GM12892 (cell line): ENCODE measurements around the gene ATRIP.

Experiments
- DNase-seq: peaks from one replicate; pipeline ENCODE4 v3.0.0; 2011; ENCODE audit not compliant: insufficient read length
- FAIRE-seq: peaks from 2 replicates; lab custom pipeline; 2011; peaks lifted over from hg19 to GRCh38; lab: Jason Lieb, UNC
- POLR2A ChIP-seq: IDR thresholded peaks from 2 replicates; pipeline ENCODE4 v1.6.1; 2011; ENCODE audit warnings: low read depth, low read length, control low read depth
- POLR2AphosphoS5 ChIP-seq: IDR thresholded peaks from 2 replicates; pipeline ENCODE4 v1.6.1; 2011; ENCODE audit warnings: low read depth, low read length, control low read depth
- TAF1 ChIP-seq: IDR thresholded peaks from 2 replicates; pipeline ENCODE4 v1.6.1; 2011; ENCODE audit warnings: low read depth, mild to moderate bottlenecking, control low read depth, low read length, borderline replicate concordance

ATRIP gene

DNA sequence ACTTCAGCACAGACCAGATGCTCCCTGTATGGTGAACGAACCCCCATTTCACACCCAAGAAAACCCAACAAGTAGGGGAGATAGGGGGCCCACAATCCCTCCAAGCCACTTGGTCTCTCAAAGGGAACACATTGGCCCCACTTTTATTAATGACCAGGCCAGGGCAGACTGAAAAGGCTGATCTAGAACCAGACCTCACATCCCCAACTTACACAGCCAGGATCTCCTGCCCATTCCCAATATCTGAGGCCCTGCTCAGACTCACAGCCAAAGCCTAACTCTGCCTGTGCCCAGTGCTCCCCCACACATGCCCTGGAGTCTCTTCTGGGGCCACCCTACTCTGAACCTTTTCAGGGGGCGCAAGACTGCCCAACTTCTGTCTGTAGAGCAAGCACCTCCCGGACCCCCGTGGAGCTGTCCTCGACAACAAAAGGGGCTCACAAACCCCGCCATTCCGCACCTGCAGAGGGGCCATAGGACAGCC, 18.4 kb upstream of the ATRIP start:
- no peak for FAIRE-seq
- DNase-seq = no peak
- TF ChIP-seq POLR2AphosphoS5 = no peak
- no peak for TF ChIP-seq POLR2A
- TF ChIP-seq TAF1 = no peak

DNA sequence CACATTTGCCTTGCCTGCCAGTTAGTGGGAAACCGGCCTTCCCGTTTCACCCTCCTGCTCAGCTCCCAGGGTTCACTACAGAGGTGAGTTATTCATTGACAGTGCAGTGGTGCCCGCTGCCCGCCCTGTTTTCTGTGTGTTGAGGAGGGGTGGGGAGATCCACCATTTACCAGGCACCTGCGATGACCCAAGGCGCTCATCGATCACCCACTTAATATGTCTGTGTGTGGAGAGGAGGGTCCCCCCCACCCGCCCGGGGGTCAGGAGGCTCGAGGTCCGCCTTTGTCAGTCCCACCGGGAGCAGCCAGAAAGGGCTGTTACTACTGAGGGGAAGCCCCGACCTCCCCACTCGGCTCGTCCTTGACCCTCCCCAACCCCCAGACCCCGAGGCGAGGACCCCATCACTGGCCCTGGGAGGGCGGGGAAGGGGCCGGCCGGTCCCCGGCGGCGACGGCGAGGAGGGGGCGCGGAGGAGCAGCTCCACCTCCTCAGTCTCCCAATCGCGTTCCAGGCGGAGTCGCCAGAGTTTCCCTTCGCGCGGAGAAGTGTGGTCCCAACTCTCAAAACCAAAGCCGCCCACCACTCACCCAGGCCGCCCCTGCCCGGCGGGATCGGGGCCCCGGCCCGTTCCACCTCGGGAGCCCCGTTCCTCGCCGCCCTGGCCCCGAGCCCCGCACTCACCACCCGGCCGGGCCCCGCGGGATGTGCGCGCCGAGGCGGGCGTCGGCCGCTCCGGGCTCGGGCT, 17.8 kb upstream of the ATRIP start:
- DNase-seq (no peak), FAIRE-seq (peak; percentile 5)
- TF ChIP-seq POLR2A (no peak), TAF1 (no peak)

DNA sequence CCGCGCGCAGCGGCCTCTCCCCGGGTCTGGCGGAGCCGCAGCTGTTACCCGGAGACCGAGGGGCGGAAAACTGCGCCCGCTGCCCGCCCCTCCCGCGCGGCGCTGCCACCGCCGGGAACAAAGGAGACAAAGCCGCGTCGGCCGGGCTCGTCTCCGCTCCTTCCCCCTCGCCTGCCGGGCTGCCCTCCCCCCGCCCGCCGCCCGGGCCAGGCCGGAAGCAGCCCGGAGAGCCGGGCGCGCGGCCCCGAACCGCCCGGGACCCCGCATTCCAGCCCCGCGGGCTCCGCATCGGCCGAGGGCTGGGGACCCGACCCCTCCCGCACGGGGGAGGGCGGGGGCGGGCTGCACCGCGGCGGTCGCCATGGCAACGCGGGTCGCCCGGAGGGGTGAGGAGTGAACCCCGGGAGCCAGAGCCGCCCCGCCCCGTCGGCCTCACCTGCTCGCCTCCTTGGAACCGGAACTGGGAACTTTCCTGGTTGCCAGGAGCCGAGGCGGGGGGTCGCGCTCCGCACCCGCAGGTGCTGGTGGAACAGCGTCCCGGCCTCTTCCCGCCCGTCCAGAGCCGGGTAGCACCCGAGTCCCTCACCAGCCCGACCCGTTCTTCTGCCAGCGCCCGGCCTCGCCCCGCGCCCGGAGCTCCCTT, 17.1 kb upstream of the ATRIP start:
- FAIRE-seq (peak; percentile 42), DNase-seq (peak; percentile 87)
- TF ChIP-seq POLR2A (no peak), POLR2AphosphoS5 (no peak), TAF1 (no peak)

DNA sequence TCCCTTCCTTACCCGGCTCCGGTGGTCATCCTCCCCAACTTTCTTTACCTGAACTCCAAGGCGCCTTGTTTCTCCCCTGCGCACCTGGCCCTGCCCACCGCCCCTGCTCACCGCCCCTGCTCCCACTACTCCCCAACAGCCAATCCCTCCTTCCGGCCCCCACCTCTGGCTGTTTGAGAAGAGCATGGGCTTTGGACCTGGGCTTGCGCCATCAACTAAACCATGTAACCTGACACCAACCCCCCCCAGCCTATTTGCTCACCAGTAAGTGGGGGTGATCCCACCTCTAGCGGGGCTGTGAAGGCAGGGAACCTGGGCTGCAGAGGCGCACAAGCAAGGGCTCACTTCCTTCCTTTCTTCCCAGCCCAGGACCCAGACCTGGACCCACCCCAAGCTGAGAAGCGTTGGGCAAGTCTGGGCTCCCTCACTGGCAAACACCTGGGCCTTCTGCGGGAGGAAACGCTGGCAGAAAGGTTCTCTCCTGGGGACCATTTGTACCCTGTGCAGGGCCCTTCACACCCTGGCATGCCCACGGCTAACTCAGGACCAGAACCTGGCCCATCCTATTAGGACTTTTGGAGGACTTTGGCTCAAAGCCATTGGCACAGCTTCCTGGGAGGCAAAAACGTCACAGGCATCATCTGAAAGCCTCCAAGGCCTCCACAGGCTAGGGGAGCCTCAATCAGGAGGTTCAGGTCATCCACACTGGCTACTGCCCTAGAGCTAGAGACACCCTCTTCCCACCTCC, 16.4 kb upstream of the ATRIP start, which contains the start of gene PLXNB1:
PLXNB1 (minus strand) TSS at position 127 of the 748 bp plus-strand sequence. CDS start 5,475 bp downstream, outside the sequence.
- FAIRE-seq (no peak), DNase-seq (peak; percentile 31)
- TF ChIP-seq POLR2A (no peak), POLR2AphosphoS5 (no peak), TAF1 (no peak)

DNA sequence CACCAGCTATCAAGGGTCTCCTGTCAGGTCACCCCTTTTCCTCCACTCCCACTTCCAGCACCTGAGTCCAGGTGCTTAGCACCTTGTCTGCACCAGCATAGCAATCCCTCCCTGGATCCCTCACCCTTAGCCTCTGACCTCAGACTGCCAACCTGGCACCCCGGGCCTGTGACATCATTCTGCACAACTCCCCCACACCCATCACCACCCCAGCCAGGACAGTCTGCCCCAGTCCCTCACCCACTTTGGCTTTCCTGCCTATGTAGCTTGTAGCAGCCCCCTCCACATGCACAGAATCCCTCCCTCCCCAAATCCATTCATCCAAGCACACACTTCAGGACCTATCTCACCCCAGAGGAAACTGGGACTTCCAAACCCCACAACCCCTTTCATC, 15.8 kb upstream of the ATRIP start:
- FAIRE-seq (no peak), DNase-seq (peak; percentile 18)
- TF ChIP-seq POLR2A (no peak), POLR2AphosphoS5 (no peak), TAF1 (no peak)

DNA sequence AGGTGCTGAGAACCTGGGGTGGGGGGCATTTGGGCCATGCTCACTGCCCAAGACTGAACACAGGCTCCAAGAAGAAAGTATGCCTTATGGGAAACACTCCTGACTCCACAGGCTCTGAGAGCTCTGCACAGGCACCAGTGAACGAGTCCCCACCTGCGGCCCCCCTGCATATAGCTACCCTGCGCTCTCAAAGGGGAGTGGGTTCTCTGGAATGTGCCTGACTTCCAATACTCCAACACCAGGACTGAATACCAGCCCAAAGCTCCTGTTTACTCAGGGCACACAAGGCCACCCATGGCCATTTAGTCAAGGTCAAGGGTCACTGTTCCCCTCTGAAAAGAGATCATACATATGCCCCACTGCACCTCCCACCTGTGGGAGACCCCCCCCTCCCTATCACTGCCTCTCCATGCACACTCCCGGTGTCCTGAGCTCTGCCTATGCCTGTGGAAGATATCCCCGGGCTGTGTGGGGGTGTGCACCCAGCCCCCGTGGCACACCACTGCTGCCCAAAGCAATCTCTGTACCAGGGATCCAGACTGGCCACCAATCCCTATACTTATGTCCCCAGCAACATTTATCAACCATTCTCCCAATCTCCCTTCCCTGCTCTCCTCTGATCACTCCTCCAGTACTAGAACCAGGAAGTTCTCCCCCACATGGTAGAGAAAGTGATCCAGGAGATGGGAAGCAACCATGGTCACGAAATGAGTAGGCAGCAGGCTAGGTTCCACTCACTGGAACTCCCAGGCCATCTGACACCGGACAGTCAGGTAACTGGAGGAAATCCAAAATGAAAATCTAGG, 15.1 kb upstream of the ATRIP start:
- DNase-seq (peak; percentile 1), FAIRE-seq (no peak)
- no peak for TF ChIP-seq POLR2A
- TF ChIP-seq TAF1 = no peak
- no peak for TF ChIP-seq POLR2AphosphoS5

DNA sequence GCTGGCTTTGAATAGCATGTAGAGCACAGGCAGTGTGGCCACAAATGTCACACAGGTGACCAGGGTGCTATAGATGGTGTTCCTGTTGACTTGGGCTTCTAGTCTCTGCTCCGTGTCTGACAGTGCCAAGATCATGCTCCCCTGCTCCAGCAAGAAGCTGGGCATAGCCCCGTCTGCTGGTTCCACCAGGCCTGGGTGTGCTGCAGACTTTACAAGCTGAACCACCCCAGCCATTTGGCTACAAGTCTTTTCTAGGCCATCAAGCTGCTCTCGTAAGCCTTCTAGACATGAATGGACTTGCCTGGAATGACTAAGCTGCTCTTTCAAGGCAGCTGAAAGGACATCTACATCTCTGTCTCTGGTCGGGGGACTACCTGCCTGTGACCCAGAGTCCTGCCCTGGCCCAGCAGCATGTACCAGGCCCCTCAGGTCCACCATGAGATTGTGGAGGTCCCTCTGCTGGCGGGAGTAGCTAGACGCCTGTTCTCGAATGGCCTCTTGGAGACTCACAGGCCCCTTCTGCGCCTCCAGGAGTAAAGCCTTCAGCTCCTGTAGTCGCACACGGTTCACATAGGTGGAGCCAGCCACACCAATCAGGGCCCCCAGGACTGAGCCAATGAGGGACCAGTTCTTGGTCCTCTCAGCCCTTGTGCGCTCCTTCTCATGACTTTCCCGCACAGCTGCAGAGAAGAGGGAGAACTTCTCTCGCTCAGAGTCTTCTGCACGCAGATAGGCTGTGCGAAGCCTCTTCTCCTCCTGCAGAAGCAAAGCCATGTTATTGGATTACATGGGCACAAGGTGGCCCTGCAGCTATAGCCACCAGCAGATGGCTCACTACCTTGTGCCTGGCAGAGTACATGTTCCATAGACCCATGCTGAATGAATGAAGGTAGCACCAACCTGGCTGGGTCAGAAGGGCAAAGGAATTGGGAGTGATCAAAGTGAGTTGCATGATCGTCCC, 13.8 kb upstream of the ATRIP start:
- FAIRE-seq (no peak), DNase-seq (peak; percentile 23)
- TF ChIP-seq POLR2AphosphoS5 (no peak), POLR2A (no peak), TAF1 (no peak)

DNA sequence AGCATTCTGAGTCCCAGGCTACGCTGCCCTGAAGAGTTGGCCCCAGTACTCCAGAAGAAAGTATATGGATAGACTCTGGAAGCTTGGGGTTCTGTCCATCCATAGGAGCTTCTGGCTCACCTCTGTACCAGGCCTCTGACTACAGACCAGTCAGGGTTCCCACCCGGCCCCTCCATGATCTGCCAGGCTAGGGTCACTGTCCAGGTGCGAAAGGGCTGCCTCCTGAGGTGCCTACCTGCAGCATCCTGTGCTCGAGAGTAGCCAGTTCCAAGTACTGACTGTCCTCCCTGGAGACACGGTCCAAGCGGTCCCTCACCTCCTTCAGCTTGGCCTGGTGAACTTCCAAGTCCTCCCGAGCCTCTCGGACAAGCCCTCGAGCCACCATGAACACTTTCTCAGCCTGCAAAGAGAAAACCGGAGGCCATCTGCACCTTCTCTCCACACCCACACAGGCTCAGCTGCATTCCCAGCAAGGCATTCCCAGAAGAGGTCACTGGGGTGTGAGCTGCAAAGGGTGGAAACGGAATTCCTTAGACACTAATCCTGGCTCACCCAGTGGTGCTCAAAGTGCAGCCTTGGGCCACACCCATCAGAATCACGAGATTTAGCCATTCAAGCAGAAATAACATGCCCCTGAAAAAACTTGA, 12.9 kb upstream of the ATRIP start:
- no peak for TF ChIP-seq POLR2A
- TF ChIP-seq POLR2AphosphoS5 = no peak
- TF ChIP-seq TAF1 = no peak
- DNase-seq (no peak), FAIRE-seq (no peak)

DNA sequence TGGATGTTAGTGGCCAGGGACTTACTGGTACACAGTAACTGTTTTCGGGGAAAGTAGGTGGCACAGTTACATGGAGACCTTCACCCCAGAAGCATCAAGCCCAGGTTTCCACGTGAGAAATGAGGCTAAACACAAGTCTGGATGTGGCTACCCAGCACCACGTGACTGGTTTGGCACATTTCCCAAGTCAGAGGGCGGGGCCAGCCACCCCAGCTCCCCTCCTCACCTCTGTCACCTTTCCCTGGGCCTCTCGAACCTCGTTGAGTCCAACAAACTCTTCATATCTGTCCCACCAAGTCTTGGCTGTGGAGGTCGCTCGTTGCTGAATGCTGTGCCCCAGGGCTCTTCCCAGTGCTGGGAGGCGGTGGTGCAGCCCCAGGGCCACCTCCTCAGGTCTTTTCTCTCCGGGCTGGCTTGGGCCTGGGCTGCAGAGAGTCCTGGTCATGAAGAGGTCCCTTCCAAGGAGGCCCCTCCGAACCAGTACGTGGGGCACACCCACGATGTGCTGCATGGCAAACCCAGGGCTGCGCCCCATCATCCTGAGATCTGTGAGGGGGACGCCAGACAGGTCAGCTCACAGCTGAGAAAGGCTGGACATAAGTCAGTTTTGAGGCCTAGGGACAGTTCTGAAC, 11.8 kb upstream of the ATRIP start:
- FAIRE-seq (no peak), DNase-seq (no peak)
- TF ChIP-seq TAF1 = no peak
- no peak for TF ChIP-seq POLR2A
- TF ChIP-seq POLR2AphosphoS5 = no peak
